ENCODE data around the gene PARD6G. TPM values are rescaled to one million over a fixed set of nuclear protein-coding genes. Genes with fewer than 3 reads are reported as not detected.

The PARD6G gene
- total and polyA plus RNA-seq, 9 donors, result 8.2 to 16.7 (median 12.5) TPM

- H3K27me3 ChIP-seq, result no peaks in the 10 kb centered on the region
- intact Hi-C loops (cut with DNase I), result no loop called here
- no peak overlapping the region for H3K4me3 ChIP-seq
- 90 to 92% (median 91%) methylated on average over 8 of the region's 8 CpGs for WGBS, 3 donors
- H3K27ac ChIP-seq, result no peak overlapping the region
- DNase-seq, result no peak
- no peaks in the 10 kb centered on the region for H3K36me3 ChIP-seq
- no peak for TF ChIP-seq CTCF (IDR thresholded peaks at IDR 0.05)
- TF ChIP-seq EP300 (IDR thresholded peaks at IDR 0.05), result no peak
- TF ChIP-seq POLR2A (IDR thresholded peaks at IDR 0.05), result no peak
- peaks cover 4% of the 10 kb centered on the region for H3K4me1 ChIP-seq (ENCODE audit: insufficient read depth)
- no peaks in the 10 kb centered on the region for H3K9me3 ChIP-seq
These were observed 16.2 kb downstream of the PARD6G start for GRCh38 chr18:80231151-80231550.

DNA sequence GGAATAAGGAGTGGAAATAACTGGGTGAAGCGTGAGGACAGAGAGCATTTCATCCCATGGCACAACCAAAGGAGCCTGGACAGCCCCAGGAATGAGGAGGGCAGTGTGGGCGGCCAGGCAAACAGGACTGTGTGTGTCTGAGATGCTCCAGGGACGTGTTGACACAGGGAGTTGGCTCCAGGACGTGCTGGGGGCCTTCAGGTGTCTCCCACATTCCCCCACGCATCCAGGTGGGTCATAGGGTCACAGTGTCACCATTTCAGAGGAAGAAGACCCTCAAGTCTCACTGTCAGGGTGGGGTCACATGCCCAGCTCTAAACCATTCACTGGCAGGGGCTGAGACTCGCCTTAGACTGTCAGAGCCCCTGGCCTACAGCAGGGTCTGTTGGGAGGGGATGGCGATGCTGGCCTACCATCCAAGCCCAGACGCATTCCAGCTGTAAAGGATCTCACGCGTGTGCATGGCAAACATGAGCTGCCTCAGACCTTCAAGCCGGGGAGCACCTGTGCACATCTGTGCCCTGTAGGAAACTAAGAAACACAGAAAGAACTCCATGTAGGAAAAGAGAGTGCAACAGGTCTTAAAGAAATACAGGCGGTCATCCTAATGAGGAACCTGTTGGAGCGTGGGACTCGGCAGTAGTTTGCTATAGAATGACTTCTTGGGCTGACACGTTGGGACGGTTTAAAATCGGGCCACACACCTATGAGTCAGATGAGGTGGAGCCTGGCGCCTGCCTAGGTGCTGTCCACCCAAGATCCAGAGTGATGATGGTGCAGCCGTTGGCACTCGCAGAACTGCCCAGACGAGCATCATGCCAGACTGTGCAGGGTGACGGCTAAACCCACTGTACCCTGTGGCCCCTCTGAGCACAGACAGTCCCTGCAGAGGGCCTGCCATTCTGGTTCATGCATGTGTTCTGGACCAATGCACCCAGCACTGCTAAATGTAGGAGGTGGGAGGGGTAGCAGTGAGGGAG, 17.3 kb downstream of the PARD6G start:
- TF ChIP-seq EP300 (IDR thresholded peaks at IDR 0.05) (no peak), POLR2A (IDR thresholded peaks at IDR 0.05) (no peak), CTCF (IDR thresholded peaks at IDR 0.05) (no peak)
- no peak overlapping the region for H3K27ac ChIP-seq
- H3K4me1 ChIP-seq (ENCODE audit: insufficient read depth), result peaks cover 4% of the 10 kb centered on the region
- H3K27me3 ChIP-seq, result no peaks in the 10 kb centered on the region
- 90 to 92% (median 90%) methylated on average over 22 of the region's 22 CpGs for WGBS, 3 donors
- no peaks in the 10 kb centered on the region for H3K36me3 ChIP-seq
- no peak overlapping the region for H3K4me3 ChIP-seq
- no peak for DNase-seq
- H3K9me3 ChIP-seq, result no peaks in the 10 kb centered on the region
- intact Hi-C loops (cut with DNase I), result no loop called here

GRCh38 chr18:80229363-80229762, 18.0 kb downstream of the PARD6G start:
- intact Hi-C loops (cut with DNase I), result no loop called here
- Histone ChIP-seq H3K9me3 (no peaks in the 10 kb centered on the region), H3K36me3 (no peaks in the 10 kb centered on the region), H3K27me3 (no peaks in the 10 kb centered on the region), H3K4me1 (ENCODE audit: insufficient read depth) (peaks cover 4% of the 10 kb centered on the region), H3K27ac (no peak overlapping the region), H3K4me3 (no peak overlapping the region)
- DNase-seq, result peak in 2 of 5 donors; percentile 42 to 57
- no peak for TF ChIP-seq CTCF (IDR thresholded peaks at IDR 0.05)
- TF ChIP-seq POLR2A (IDR thresholded peaks at IDR 0.05), result no peak
- no peak for TF ChIP-seq EP300 (IDR thresholded peaks at IDR 0.05)
- WGBS, 3 donors, result 4 to 12% (median 8%) methylated on average over 3 of the region's 3 CpGs

- TF ChIP-seq POLR2A (IDR thresholded peaks at IDR 0.05) (no peak), EP300 (IDR thresholded peaks at IDR 0.05) (no peak), CTCF (IDR thresholded peaks at IDR 0.05) (no peak)
- H3K27me3 ChIP-seq, result no peaks in the 10 kb centered on the region
- intact Hi-C loops (cut with DNase I), result no loop called here
- no peaks in the 10 kb centered on the region for H3K36me3 ChIP-seq
- H3K9me3 ChIP-seq, result no peaks in the 10 kb centered on the region
- no peak overlapping the region for H3K4me3 ChIP-seq
- no peak for DNase-seq
- H3K4me1 ChIP-seq (ENCODE audit: insufficient read depth), result peaks cover 4% of the 10 kb centered on the region
- no peak overlapping the region for H3K27ac ChIP-seq
- WGBS, 3 donors, result 78 to 85% (median 82%) methylated on average over 14 to 18 of the region's 18 CpGs
These were observed 19.1 kb downstream of the PARD6G start for GRCh38 chr18:80228051-80228848.
